GM04503 (cell line): Measurements from ENCODE around the gene DOCK2.

Experiments used
- DNase-seq: peaks from one replicate; pipeline ENCODE4 v3.0.0-alpha.2; 2012; ENCODE audit warnings: low read depth

The DOCK2 gene

GRCh38 chr5:169905017-169905416, 267.9 kb downstream of the DOCK2 start:
- no peak for DNase-seq

- no peak for DNase-seq
These were observed 269.9 kb downstream of the DOCK2 start for GRCh38 chr5:169906745-169907649.

GRCh38 chr5:169908864-169909263, 271.8 kb downstream of the DOCK2 start:
- DNase-seq: no peak

GRCh38 chr5:169909945-169910344, 272.9 kb downstream of the DOCK2 start:
- DNase-seq: no peak

GRCh38 chr5:169910393-169910792, 273.3 kb downstream of the DOCK2 start:
- no peak for DNase-seq

GRCh38 chr5:169911448-169912212, 274.6 kb downstream of the DOCK2 start:
- DNase-seq: no peak

- no peak for DNase-seq
These were observed 276.4 kb downstream of the DOCK2 start for GRCh38 chr5:169913479-169913878.

- no peak for DNase-seq
These were observed 277.7 kb downstream of the DOCK2 start for GRCh38 chr5:169914766-169915165.

GRCh38 chr5:169917500-169917899, 280.4 kb downstream of the DOCK2 start:
- DNase-seq: no peak

GRCh38 chr5:169918228-169918627, 281.2 kb downstream of the DOCK2 start:
- DNase-seq: no peak

- DNase-seq: no peak
These were observed 283.4 kb downstream of the DOCK2 start for GRCh38 chr5:169920474-169920873.

GRCh38 chr5:169921384-169921783, 284.3 kb downstream of the DOCK2 start:
- no peak for DNase-seq

- DNase-seq: no peak
These were observed 284.9 kb downstream of the DOCK2 start for GRCh38 chr5:169921949-169922348.

- no peak for DNase-seq
These were observed 285.4 kb downstream of the DOCK2 start for GRCh38 chr5:169922474-169922873.

GRCh38 chr5:169923988-169924387, 286.9 kb downstream of the DOCK2 start:
- no peak for DNase-seq

- no peak for DNase-seq
These were observed 296.1 kb downstream of the DOCK2 start for GRCh38 chr5:169933127-169933526.

- DNase-seq: no peak
These were observed 296.5 kb downstream of the DOCK2 start for GRCh38 chr5:169933616-169934015.

- DNase-seq: no peak
These were observed 297.9 kb downstream of the DOCK2 start for GRCh38 chr5:169934990-169935389.

- DNase-seq: no peak
These were observed 298.7 kb downstream of the DOCK2 start for GRCh38 chr5:169935762-169936161.

- no peak for DNase-seq
These were observed 301.4 kb downstream of the DOCK2 start for GRCh38 chr5:169938439-169938838.

GRCh38 chr5:169939731-169940130, 302.7 kb downstream of the DOCK2 start:
- DNase-seq: no peak

GRCh38 chr5:169941542-169941941, 304.5 kb downstream of the DOCK2 start:
- DNase-seq: no peak

- DNase-seq: peak; percentile 63
These were observed 305.1 kb downstream of the DOCK2 start for GRCh38 chr5:169942181-169942580.
